HG02938 (cell line): ENCODE measurements around the gene CRYL1.
"Not testable (repeated sequence)": the region's sequence is repeated elsewhere in the genome, so short reads cannot be mapped to it uniquely, and the experiment has no call there.

Experiments used
- ATAC-seq: cut with Tn5 transposase; IDR thresholded peaks from one replicate; pipeline ENCODE4 v1.9.1; 2021; ENCODE audit warnings: mild to moderate bottlenecking, moderate library complexity; ENCODE audit not compliant: unreplicated experiment

CRYL1 gene

DNA sequence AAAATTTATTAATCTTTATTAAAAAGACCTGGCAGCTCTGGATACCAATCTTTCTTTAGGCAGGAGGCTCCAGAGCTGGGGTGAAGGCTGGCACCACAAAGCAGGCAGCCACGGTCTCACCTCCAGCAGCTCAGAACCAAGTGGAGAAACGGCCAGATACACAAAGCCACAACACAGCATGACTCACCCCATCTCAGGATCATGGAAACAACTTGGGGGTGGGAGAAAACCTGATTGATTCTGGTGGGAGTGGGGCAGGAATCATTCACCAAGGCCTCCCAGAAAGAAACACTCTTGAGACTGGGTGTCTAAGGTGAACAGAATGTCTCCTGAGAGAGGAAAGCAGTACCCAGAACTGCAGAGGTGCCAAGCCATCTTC lies 64.2 kb downstream of the CRYL1 start:
- ATAC-seq, result no peak

- no peak for ATAC-seq
These were observed 64.9 kb downstream of the CRYL1 start for GRCh38 chr13:20460761-20461160.

GRCh38 chr13:20457670-20458069 lies 68.0 kb downstream of the CRYL1 start:
- ATAC-seq, result no peak

GRCh38 chr13:20456737-20457136 lies 68.9 kb downstream of the CRYL1 start:
- no peak for ATAC-seq

DNA sequence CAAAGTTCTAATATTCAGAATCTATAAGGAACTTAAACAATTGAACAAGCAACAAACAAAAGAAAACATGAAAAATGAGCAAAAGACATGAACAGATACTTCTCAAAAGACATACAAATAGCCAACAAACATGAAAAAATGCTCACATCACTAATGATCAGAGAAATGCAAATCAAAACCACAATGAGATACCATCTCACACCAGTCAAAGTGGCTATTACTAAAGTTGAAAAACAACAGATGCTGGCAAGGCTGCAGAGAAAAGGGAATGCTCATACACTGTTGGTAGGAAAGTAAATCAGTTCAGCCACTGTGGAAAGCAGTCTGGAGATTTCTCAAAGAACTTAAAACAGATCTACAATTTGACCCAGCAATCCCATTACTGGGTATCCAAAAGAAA lies 74.3 kb downstream of the CRYL1 start:
- no peak for ATAC-seq

GRCh38 chr13:20448470-20448869 lies 77.2 kb downstream of the CRYL1 start:
- no peak for ATAC-seq

GRCh38 chr13:20446900-20447299 lies 78.8 kb downstream of the CRYL1 start:
- ATAC-seq, result no peak

DNA sequence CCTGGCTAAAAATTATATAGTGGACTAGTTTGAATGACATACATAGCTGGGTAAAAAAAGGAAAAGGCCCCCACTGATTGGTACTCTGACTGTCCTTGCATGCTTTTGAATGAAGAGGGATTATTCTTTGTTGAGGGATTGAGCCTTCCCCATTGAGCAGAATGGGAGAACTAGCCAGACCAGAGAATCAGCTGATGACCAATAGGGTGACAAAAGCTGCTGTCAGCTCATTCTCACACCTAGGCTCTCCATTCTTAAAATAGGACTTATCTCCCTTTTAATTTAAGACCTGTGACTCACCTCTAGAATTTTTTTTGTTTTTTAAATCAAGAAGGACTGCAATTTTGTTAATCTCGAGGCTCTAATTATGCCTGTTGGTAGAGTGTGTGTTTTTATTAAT lies 79.3 kb downstream of the CRYL1 start:
- ATAC-seq, result no peak

GRCh38 chr13:20442798-20443381 lies 82.8 kb downstream of the CRYL1 start:
- no peak for ATAC-seq

GRCh38 chr13:20442375-20442774 lies 83.3 kb downstream of the CRYL1 start:
- ATAC-seq, result no peak

DNA sequence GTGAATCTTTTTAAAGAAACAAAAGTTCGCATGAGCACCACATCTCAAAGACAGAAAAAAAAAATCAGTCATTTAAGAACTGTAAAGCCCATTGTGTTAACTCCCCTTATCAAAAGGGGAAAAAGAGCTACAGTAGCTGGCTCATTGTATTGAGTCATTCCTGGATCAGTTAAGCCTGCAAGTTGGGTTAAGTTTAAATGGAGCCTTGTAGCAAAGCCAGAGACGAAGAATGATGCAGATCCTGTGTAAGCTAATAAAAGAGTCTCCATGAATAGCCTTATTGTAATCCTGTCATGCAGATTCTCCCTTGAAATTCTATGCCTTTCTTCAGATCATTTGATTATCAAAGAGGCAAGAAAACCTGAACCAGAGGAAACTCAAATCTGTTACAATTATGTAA lies 83.8 kb downstream of the CRYL1 start:
- ATAC-seq, result no peak

DNA sequence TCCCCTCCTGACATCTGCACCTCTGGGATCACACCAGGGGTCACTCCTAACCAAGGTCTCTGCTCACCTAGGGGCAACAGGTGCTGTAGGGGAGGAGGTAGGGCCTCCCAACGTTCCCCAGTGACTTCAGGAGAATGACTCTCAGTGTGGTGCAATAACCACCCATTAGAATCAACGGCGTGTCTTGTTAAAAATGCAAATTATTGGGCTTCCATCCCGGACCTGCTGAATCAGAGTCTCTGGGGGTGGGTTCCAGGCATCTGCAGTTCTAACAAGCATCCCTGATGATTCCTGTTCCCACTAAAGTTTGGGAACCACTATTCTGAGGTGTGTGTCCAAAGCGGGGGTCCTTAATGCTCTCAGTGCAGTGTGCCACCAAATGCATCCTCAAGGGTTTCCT lies 84.6 kb downstream of the CRYL1 start:
- ATAC-seq, result no peak

GRCh38 chr13:20439261-20439660 lies 86.4 kb downstream of the CRYL1 start:
- no peak for ATAC-seq

- ATAC-seq, result no peak
These were observed 86.9 kb downstream of the CRYL1 start for GRCh38 chr13:20438801-20439200.

- no peak for ATAC-seq
These were observed 89.2 kb downstream of the CRYL1 start for GRCh38 chr13:20436505-20436904.

- ATAC-seq, result no peak
These were observed 89.9 kb downstream of the CRYL1 start for GRCh38 chr13:20435616-20436368.

GRCh38 chr13:20434210-20434609 lies 91.4 kb downstream of the CRYL1 start:
- ATAC-seq, result not testable (repeated sequence)

DNA sequence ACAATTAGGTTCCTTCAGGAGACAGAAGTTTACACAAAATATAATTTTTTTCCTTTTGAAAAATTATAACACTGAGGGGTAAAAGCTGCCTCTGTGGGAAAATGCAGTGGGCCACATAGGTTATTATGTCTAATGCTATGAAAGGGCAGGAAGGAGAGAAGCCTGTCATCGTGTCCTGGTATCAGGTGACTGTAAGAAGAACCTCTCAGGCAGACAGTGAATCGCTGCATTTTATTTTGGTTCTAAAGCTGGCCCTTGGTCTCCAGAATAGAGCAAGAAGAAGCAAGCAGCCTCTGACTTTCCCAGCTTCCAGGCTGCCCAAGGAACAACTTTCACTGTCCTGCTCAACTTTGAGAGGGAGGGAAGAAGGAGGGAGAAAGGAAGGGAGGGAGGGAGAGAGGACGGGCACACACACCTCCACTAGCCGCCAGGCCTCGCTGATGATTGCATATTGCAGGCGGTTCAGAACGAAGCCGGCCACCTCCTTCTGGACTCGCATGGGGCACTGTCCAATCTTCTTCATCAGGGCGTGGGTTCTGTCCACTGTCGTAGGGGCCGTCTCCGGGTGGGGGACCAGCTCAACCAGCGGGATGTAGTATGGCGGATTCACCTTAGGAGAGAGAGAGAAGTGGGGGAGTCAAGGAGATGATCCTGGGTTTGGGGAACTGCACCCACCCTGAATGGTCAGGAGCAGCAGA lies 93.8 kb downstream of the CRYL1 start:
- ATAC-seq, result no peak

DNA sequence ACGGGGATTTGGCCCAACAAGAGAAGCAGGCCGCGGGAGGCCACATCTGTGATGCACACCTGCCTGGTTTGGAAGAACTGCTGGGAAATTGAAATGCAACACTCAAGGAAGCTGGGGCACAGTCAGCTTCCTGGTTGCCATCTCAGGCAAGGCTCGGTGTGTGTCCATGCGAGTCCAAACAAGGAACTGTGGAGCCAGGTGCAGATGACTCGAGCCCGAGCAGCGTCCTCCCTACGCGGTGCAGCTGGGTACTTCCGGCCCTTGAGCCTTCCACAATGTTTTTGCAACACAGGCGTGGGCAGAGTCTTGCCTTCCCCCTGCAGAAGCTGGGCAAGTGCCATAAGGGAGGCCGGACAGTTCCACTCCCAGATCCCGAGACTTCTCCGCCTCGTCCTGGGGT lies 94.6 kb downstream of the CRYL1 start:
- ATAC-seq, result no peak

GRCh38 chr13:20430296-20430695 lies 95.4 kb downstream of the CRYL1 start:
- ATAC-seq, result no peak

DNA sequence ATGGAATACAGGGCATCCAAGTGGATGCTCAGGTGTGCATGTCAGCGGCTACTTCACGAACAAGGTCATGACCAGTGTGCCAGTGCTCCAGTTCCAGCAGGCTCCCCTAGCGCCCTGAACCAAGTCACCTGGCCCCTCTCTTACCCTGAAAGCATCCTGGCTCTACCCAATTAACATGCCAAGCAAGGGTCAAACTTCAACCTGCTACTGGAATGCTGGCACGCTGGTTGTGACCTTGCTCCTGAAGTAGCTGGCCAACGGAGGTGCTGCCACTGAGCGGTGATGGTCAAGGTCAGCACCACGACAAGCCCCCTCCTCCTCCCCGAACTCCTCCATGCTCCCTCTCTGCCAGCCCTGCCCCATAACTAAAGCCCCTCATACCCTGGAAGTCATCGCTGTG lies 96.0 kb downstream of the CRYL1 start:
- no peak for ATAC-seq
